Activated gamma-delta T cell (primary cell): Measurements from ENCODE around the gene C17orf67.

Experiments
- DNase-seq: peaks from one replicate; lab custom pipeline; 2025; lab: John Stamatoyannopoulos, UW

The C17orf67 gene

GRCh38 chr17:56808503-56808902, 25.2 kb downstream of the C17orf67 start:
- DNase-seq, result no peak

GRCh38 chr17:56807723-56808122, 26.0 kb downstream of the C17orf67 start:
- no peak for DNase-seq

- DNase-seq, result no peak
Observed at GRCh38 chr17:56806949-56807348, 26.8 kb downstream of the C17orf67 start.

DNA sequence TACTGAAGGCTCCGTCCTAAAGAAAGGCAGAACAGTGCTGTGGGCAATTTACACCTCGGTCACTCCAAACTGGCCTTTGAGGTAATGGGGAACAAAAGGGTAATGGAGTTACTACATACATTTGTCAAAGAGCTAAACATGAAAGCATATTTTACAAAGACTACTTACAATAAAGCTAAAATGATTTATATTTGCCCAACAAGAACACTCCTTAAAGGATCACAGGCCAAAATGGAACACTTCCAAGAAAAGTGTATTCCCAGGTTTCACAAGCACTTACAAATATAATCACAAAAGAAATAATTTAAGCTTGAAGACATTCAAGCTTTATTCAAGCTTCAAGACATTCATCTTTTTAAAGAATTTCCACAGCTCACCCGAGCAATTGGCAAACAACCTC, 29.3 kb downstream of the C17orf67 start:
- DNase-seq, result no peak

DNA sequence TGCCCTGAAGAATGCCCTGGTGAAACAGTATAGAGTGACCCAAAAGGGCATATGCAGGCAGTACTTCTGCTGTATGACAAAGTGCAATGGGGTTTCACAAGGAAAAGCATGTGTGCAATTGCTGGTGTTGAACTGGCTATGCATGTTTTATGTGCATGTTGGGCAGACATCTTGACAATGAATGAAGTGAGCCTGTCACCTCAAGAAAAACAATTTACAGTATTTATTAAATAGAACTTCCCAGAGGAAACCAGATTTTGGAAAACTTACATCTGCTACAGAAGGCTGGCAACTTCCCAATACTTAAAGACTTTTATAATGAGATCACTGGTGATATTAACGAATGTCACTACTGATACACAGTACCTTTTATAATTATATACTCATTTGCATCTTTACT, 30.6 kb downstream of the C17orf67 start:
- no peak for DNase-seq

- no peak for DNase-seq
Observed at GRCh38 chr17:56801459-56802178, 32.1 kb downstream of the C17orf67 start.

DNA sequence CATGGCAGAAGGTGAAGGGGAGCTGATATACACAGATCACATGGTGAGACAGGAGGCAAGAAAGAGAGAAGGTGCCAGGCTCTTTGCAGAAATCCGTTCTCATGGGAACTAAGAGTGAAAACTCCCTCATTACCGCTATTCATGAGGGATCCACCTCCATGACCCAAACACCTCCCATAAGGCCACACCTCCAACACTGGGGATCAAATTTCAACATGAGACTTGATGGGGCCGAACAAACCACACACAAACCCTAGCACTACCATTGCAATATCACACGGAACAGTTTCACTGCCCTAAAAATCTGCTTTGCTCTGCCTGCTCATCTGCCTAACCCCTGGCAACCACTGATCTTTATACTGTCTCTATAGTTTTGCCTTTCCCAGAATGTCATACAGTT, 34.8 kb downstream of the C17orf67 start:
- DNase-seq, result no peak

DNA sequence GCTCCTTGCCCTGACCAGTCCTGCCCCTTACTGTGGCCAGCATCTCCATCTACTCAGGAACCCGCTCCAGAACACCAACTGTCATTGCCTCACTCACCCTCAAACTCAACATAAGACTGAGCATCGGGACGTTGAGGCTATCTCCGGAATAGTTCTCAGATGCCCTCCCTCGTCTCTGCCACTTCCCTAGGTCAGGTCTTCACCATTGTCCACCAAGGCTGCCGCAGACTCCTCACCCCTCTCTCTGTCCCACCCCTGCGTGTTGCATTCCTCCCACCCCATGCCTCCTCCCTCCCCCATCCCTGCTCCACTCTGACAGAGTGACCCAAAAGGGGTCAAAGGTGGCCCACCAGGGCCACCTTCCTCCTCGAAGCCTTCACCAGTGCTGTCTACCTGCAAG, 37.2 kb downstream of the C17orf67 start:
- no peak for DNase-seq

GRCh38 chr17:56795221-56795865, 38.4 kb downstream of the C17orf67 start:
- no peak for DNase-seq

- no peak for DNase-seq
Observed at GRCh38 chr17:56793957-56794356, 39.8 kb downstream of the C17orf67 start.

GRCh38 chr17:56793531-56793930, 40.2 kb downstream of the C17orf67 start:
- no peak for DNase-seq

DNA sequence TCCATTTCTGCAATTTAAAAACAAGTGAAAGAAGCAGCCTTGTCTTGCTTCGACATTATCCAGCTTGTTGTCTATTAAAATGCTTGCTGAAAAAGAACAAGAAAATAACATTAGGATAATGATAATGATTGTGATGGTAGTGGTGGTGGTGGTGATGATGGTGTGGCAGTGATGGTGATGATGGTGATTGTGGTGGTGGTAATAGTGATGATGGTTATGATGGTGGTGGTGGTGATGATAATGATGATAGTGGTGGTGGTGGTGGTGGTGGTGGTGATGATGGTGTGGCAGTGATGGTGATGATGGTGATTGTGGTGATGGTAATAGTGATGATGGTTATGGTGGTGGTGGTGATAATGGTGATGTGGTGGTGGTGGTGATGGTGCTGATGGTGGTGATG, 41.5 kb downstream of the C17orf67 start:
- DNase-seq, result no peak

DNA sequence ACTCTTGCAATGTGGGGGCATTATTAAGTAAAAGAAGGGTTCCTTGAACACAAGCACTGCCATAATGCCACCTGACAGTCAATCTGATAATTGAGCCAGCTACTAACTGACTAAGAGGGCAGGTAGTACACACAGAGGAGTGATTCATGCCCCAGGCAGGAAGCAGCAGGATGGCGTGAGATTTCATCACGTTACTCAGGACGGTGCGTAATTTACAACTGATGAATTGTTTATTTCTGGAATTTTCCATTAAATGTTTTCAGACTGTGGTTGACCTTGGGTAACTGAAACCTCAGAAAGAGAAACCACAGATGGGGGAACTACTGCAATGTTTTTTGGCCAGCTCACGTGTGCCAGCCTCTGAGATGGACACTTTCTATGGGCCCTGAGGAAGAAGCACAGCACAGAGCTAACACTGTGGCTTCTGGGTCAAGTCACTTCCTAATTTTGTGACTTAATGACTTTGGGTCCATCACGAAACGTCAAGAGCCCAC, 46.7 kb downstream of the C17orf67 start:
- DNase-seq, result no peak

- no peak for DNase-seq
Observed at GRCh38 chr17:56785997-56786680, 47.6 kb downstream of the C17orf67 start.

DNA sequence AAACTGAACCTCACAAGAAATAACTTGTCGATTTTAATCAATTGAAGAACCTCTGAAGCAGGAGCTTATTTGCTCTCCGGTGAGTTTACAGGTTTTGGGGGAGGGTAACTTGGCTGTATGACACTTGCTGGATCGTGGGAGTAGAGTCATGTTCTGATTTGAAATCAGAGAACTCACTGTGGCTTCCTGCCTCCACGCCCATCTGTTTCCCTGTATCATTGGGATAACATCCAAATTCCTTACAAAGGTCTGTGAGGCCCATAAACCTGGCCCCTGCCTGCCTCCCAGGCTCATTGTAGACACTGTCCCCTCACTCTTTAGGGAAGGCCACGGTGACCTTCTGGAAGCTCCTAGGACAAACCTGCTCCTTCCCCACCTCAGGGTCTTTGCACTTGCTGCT, 48.3 kb downstream of the C17orf67 start:
- no peak for DNase-seq

DNA sequence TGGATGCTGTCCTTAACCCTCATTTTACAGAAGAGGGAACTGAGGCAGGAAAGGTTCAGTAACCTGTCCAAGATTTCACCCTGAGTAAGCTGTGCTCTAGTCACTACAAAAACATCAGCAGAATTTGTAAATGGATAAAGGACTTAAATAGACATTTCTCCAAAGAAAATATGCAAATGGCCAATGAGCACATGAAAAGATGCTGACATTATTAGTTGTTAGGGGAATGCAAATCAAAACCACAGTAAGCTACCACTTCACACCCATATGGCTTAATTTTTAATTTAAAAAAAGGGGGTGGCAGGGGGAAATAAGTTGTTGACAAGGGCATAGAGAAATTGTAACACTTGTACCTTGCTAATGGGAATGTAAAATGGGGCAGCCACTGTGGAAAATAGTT, 51.4 kb downstream of the C17orf67 start:
- DNase-seq, result no peak

- no peak for DNase-seq
Observed at GRCh38 chr17:56781906-56782305, 51.8 kb downstream of the C17orf67 start.

DNA sequence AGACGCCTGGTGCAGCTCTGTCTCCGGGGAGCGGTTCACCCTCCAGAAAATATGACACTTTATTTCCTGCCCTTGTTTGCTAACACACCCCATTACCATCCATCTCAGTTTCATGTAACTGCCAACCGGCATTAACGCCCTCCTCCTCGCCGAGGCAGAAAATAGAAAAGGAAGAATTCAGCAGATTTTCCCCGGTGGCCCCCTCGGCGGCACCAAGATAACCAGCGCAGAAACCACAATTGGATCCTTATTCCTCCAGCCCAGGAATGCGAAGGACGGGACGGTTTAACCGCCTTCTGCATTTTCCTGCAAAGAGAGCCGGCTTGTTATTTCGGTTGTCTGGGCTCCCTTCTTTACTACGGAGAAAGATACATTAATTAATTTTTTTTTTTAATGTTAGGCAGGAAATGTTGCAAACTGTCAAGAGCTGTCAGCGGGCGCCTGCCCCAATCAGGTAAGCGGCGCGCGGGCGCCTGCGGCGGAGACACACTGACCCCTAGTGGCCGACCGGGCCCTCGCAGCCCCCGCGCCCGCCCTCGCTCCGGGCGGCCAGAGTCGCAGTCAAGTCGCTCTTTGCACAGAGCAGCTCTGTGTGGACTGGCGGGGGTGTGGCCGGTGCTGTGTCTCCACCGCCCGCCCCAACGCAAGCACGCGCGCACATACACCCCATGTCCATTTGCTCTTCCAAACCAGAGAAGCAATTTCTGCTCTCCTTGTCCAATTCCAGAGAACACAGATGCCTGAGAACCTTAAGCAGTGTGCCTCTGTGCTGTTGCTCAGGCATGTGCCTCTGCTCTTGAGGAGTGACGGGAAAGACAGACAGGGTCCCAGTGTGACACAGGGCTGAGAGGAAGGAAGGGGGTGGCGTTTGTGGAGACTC, 53.6 kb downstream of the C17orf67 start:
- peak; percentile 58 for DNase-seq

- DNase-seq, result no peak
Observed at GRCh38 chr17:56779322-56779721, 54.4 kb downstream of the C17orf67 start.

- no peak for DNase-seq
Observed at GRCh38 chr17:56778898-56779297, 54.8 kb downstream of the C17orf67 start.

GRCh38 chr17:56777859-56778258, 55.9 kb downstream of the C17orf67 start:
- DNase-seq, result no peak

GRCh38 chr17:56774650-56775049, 59.1 kb downstream of the C17orf67 start:
- no peak for DNase-seq
